Parathyroid adenoma (tissue), 2 donors: Measurements from ENCODE around the gene LRRC7.

Experiments
- H2AFZ ChIP-seq: fragments of 300-600 bp; sonication (generic); one replicate; pipeline ENCODE4 v1.7.0; 2017; ENCODE audit warnings: antibody characterized with exemption, mild to moderate bottlenecking
- H3K27ac ChIP-seq: fragments of 300-600 bp; sonication (generic); one replicate; pipeline ENCODE4 v1.7.0; 2017
- H3K27me3 ChIP-seq: fragments of 300-600 bp; sonication (generic); one replicate; pipeline ENCODE4 v1.7.0; 2017; ENCODE audit warnings: low read length; ENCODE audit not compliant: control insufficient read depth, insufficient read depth
- H3K36me3 ChIP-seq: fragments of 300-600 bp; sonication (generic); one replicate; pipeline ENCODE4 v1.7.0; 2017; ENCODE audit warnings: low read length; ENCODE audit not compliant: control insufficient read depth, insufficient read depth
- H3K4me1 ChIP-seq: fragments of 300-600 bp; sonication (generic); one replicate; pipeline ENCODE4 v1.7.0; 2017; ENCODE audit warnings: control low read depth
- H3K4me2 ChIP-seq: fragments of 300-600 bp; sonication (generic); one replicate; pipeline ENCODE4 v1.7.0; 2017; ENCODE audit warnings: low read length
- H3K4me3 ChIP-seq: fragments of 300-600 bp; sonication (generic); one replicate; pipeline ENCODE4 v1.7.0; 2017; ENCODE audit warnings: low read depth, low read length
- H3K79me2 ChIP-seq: fragments of 300-600 bp; sonication (generic); one replicate; pipeline ENCODE4 v1.7.0; 2017; ENCODE audit warnings: control low read depth
- H3K9ac ChIP-seq: fragments of 300-600 bp; sonication (generic); one replicate; pipeline ENCODE4 v1.7.0; 2017; ENCODE audit warnings: mild to moderate bottlenecking
- H3K9me3 ChIP-seq: fragments of 300-600 bp; sonication (generic); one replicate; pipeline ENCODE4 v1.7.0; 2017; ENCODE audit warnings: low read length; ENCODE audit not compliant: control insufficient read depth
- TF ChIP-seq, protein P1 (sequence below): fragments of 300-600 bp; sonication (generic); IDR thresholded peaks from one replicate; pipeline ENCODE4 v1.7.0; 2017; ENCODE audit warnings: antibody characterized with exemption, mild to moderate bottlenecking
- donor health status: primary hyperparathyroidism.

LRRC7 gene

DNA sequence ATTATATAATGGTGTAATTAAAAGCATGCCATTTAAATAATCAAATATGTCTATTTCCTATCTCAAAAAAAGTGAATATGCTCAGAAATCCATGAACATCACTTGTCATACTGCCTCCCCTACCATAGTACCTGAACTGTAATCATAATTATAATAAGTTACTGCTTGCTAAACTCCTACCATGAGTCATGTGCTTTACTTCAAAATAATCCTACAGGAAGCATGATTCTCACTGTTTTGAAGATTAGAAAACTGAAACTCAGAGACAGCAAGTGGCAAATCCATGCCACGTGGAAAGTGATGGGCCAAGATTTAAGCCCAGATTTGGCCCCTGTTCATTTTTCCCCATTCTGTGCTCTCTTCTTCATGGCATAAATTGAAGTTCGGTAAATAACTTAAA lies 5.2 kb downstream of the LRRC7 start:
- Histone ChIP-seq H3K9ac (no peak overlapping the region), H3K27me3 (peaks cover 11% of the 10 kb centered on the region), H3K4me2 (no peak overlapping the region), H3K9me3 (no peaks in the 10 kb centered on the region), H3K36me3 (no peaks in the 10 kb centered on the region), H2AFZ (no peak overlapping the region), H3K27ac (no peak overlapping the region), H3K4me1 (no peaks in the 10 kb centered on the region), H3K4me3 (no peak overlapping the region), H3K79me2 (no peaks in the 10 kb centered on the region)
- TF ChIP-seq, protein P1, sequence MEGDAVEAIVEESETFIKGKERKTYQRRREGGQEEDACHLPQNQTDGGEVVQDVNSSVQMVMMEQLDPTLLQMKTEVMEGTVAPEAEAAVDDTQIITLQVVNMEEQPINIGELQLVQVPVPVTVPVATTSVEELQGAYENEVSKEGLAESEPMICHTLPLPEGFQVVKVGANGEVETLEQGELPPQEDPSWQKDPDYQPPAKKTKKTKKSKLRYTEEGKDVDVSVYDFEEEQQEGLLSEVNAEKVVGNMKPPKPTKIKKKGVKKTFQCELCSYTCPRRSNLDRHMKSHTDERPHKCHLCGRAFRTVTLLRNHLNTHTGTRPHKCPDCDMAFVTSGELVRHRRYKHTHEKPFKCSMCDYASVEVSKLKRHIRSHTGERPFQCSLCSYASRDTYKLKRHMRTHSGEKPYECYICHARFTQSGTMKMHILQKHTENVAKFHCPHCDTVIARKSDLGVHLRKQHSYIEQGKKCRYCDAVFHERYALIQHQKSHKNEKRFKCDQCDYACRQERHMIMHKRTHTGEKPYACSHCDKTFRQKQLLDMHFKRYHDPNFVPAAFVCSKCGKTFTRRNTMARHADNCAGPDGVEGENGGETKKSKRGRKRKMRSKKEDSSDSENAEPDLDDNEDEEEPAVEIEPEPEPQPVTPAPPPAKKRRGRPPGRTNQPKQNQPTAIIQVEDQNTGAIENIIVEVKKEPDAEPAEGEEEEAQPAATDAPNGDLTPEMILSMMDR, result no peak

DNA sequence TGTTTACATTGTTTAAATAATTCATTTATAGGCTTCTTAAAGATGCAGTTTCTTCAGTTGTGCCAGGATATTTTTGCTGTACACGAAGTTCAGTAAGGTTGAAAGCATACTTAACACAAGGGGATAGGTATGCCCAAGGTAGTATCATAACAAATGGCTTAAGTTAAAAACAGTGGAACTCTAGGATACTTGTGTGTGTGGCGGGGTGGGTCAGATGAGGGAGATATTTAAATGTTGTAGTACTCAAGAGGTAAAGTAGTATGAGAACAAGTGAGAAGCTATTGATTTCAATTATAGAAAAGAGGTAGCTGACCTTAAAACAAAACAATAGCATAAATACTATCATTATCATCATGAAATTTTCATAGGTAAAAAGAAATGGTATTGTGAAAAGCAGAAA lies 6.2 kb downstream of the LRRC7 start:
- Histone ChIP-seq H3K79me2 (no peaks in the 10 kb centered on the region), H3K9ac (no peak overlapping the region), H3K4me2 (no peak overlapping the region), H2AFZ (no peak overlapping the region), H3K27ac (no peak overlapping the region), H3K36me3 (no peaks in the 10 kb centered on the region), H3K4me3 (no peak overlapping the region), H3K27me3 (peaks cover 9% of the 10 kb centered on the region), H3K4me1 (no peaks in the 10 kb centered on the region), H3K9me3 (no peaks in the 10 kb centered on the region)
- TF ChIP-seq, protein P1, result no peak

DNA sequence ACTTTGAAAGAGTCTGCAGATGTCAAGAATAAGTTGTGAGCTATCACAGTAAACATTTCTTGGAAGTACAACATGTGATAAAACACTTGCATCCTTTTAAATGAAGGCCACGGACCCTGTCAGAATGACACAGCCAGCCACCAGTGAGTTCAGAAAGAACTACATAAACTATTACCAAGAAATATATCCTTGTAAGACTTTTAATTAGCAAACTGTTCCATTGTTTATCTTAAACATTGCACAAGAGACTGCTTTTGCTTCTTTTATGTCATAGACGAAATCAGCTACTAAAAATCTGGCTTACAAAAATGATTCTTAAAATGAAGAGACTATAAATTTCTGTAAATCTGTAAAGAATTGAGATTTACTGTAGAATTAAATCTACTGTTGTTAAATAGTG lies 17.9 kb downstream of the LRRC7 start:
- Histone ChIP-seq H3K4me3 (no peak overlapping the region), H3K4me2 (no peak overlapping the region), H3K27ac (no peak overlapping the region), H2AFZ (no peak overlapping the region), H3K9ac (no peak overlapping the region), H3K36me3 (no peaks in the 10 kb centered on the region), H3K79me2 (no peaks in the 10 kb centered on the region), H3K9me3 (no peaks in the 10 kb centered on the region), H3K27me3 (no peaks in the 10 kb centered on the region), H3K4me1 (no peaks in the 10 kb centered on the region)
- TF ChIP-seq, protein P1, result no peak

DNA sequence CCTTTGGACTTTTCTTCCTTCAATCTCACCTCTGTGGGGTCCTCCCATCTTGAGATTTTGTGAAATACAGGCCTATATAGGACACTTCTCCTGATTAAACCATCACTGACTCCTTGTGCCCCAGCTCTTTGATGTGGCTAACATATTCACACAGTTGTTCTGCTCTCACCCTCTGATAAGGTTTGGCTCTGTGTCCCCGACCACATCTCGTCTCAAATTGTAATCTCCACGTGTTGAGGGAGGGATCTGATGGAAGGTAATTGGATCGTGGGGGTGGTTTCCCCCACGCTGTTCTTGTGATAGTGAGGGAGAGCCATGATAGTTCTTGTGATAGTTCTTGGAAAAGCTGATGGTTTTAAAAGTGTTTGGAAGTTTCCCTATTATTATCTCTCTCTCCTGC lies 19.7 kb downstream of the LRRC7 start:
- H3K79me2 ChIP-seq, result no peaks in the 10 kb centered on the region
- H2AFZ ChIP-seq, result no peak overlapping the region
- no peak overlapping the region for H3K4me3 ChIP-seq
- no peak overlapping the region for H3K9ac ChIP-seq
- no peaks in the 10 kb centered on the region for H3K4me1 ChIP-seq
- TF ChIP-seq, protein P1, result no peak
- no peaks in the 10 kb centered on the region for H3K36me3 ChIP-seq
- no peaks in the 10 kb centered on the region for H3K9me3 ChIP-seq
- no peak overlapping the region for H3K4me2 ChIP-seq
- H3K27ac ChIP-seq, result no peak overlapping the region
- H3K27me3 ChIP-seq, result no peaks in the 10 kb centered on the region

DNA sequence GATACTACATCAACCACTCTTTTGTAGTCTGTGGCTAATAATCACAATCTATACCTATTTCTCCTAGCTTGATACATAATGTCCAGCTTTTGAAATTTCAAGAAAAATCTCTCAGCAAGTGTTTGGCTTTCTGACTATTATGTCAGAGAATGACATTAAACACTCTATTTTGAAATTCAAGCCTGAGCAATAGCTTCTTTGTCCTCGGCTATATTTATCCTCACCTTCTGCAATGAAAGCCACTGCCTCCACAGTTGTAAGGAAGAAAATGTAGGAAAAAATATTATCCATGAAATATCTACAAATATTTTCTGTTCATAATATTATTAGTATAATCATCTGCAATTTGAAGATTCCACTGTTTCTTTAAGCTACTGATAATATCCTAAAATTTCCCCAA lies 22.1 kb downstream of the LRRC7 start:
- Histone ChIP-seq H3K36me3 (no peaks in the 10 kb centered on the region), H2AFZ (no peak overlapping the region), H3K27me3 (no peaks in the 10 kb centered on the region), H3K4me2 (no peak overlapping the region), H3K4me3 (no peak overlapping the region), H3K79me2 (no peaks in the 10 kb centered on the region), H3K4me1 (no peaks in the 10 kb centered on the region), H3K27ac (no peak overlapping the region), H3K9ac (no peak overlapping the region), H3K9me3 (no peaks in the 10 kb centered on the region)
- TF ChIP-seq, protein P1, result no peak
